GM21381 (cell line): ENCODE data around the gene MOG.
A peak's percentile ranks its signal among the peaks of the same experiment; 100 is the strongest.

ENCODE experiments used
- ATAC-seq: cut with Tn5 transposase; IDR thresholded peaks from one replicate; pipeline ENCODE4 v1.9.1; 2021; ENCODE audit warnings: mild to moderate bottlenecking, moderate library complexity; ENCODE audit not compliant: unreplicated experiment

MOG gene

DNA sequence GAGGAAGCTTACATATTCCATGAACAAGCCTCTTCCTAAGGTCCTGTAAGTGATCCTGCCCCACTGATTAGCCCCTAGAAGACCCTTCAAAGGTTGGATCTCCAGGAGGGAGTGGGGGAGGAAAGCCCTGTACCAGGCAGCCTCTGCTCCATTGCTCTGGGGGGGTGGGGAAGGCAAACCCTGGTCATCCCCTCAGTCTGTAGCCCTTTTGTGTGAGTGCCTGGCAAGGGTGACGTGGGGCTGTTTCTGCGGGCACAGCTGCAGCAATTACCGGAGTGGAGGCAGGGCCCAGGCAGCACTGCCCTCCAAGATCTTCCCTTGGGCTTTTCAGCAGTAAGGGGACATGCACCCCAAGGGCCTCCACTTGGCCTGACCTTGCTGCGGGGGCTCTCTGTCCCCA is at the start of gene MOG:
MOG (plus strand) TSS at position 295 of the 400 bp plus-strand sequence. CDS start 118 bp downstream, outside the sequence.
- no peak for ATAC-seq

DNA sequence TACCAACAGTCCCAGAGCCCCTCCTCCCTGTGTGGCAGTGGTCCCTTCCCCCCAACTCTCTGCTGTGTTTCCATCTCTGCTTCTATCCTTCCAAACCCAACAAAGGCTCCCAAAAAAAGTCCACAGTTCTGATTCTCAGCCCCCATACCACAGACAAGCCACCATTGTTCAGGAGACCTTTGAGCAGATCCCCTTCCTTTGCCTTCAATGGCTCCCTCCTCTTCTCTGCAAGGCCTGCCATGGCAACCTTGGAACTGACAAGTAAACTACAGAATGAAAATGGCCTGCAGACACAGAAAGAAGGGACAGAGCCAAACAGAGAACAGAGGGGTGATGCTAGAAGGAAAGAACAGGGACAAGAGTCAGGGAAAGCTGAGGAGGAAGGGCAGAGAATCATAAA is 48.8 kb upstream of the MOG start:
- no peak for ATAC-seq

DNA sequence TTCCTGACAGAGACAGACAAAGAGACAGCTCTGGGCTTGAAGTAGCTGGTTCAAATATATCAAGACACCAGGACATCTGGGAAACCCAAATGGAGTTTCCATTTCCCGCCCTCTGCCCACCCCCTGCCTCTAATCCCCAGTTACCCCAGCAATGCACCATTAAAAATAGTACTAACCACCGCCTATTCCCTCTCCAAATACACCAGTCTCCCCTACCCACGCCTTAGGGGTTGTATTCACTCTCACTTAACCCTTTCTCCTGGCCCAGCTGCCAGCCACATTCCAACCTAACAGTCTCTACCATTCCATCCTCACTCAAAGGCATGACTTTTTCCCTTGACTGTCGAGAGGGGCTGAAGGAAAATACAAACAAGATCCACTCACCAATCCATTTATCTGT is 46.4 kb upstream of the MOG start:
- ATAC-seq, result no peak

DNA sequence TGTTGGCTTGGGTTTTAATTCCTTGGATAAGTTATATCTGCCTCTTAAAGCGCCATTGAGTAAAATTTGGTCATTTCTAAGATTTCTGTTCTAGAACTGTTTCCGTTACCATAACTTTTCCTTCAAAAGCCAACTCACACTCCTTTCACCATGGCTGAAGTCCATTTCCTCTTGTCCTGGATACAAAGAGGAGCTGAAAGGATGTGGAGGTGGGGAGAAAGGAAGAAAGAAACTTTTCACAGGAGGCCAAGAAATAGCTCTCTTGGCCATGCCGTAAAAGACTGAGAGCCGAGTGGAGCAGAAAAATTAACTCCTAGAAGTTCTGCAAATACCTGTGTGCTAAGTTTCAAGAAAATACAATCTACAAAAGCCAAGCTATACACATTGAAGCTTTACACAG is 45.5 kb upstream of the MOG start:
- ATAC-seq, result no peak

DNA sequence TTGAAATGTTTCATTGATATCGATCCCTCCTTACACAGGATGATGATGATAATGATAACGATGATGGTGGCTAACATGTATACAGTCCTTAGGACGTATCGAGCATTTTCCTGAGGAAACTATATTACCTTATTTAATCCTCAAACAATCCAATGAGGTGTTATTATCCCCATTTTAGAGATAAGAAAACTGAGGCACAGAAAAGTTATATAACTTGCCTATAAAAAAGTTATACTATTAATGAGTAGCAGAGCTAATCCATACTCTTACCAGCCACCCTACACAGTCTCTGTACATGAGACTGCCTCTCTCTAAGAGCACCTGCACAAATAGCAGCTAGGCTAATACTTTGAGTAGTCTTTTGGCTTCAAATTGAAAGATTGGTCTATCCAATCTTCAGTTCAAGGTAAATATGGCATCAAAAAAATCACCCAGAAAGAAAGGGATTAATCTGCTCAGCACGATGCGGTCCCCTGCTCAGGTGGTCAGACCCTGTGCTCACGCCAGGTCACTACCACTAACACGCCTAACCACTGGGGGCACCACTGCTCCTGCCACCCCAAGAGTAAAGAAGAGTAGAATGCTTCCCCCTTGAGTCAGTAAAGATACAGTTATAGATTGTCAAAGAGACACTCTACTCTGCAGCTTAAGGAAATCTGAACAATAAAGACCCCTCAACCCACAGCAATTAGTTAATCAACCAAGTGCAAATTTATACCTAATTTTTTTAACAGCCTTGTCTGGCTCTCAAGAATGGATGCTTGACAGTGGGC is 38.9 kb upstream of the MOG start:
- ATAC-seq, result no peak

DNA sequence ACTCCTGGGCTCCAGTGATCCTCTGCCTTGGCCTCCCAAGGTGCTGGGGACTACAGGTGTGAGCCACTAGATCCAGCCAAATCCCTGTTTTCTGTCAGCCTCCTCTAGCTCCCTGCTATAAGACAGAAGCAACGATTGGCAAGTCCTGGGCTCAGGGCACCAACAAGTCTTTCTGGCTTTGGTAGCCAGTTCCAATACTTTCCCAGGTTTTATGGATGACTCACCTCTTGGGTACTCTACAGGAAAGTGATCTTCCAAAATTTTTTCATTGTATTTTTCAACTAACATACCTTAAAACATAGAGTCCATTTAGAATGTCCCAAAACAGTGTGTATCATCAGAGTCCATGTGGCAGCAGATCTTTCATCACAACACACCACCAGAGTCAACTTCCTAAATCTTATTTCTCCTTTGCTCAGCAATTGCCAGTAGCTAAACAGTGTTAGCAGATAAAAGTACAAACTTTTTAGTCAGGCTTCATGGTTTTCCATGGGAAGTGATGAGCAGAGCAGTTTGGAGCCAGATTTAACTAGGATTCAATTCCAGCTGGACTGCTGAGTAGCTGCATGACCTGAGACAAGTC is 37.2 kb upstream of the MOG start:
- no peak for ATAC-seq

DNA sequence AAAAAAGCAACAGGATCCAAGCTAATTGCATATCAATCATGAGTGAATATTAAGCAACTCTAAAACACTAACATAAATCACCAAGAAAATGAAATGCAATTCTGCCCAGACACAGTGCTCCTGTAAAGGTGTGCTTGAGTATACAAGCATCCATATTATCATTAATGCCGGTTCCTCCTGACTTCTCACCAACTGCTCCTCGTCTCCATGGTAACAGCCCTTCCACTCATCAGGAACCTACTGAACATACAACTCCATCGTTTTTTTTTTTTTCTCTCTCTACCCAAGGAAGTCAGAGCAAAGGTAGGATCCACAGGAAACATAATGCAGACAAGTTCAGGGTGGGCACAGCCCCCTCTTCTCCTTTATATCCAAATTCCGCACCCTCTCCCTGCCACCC is 36.3 kb upstream of the MOG start:
- no peak for ATAC-seq

DNA sequence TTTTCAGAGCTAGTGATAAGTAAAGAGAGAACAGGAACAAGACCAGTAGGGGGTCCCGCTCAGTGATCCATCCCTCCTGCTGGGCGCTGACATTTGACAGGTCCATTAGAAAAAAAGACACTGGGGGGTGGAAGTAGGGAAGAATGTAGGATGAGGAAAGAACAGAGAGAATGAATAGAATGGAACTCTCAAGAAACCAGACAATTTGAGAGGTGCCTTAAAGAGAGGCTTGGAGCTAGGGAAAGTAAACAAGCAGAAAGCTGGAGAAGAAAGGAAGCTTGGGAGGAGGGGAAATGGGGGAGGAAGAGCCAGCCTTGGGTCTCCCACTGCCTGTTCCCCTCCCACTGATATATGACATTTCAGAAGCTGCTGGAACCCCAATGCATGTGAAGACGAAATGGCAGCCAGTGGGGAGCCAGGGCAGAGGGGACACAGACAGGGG is 32.4 kb upstream of the MOG start:
- no peak for ATAC-seq

DNA sequence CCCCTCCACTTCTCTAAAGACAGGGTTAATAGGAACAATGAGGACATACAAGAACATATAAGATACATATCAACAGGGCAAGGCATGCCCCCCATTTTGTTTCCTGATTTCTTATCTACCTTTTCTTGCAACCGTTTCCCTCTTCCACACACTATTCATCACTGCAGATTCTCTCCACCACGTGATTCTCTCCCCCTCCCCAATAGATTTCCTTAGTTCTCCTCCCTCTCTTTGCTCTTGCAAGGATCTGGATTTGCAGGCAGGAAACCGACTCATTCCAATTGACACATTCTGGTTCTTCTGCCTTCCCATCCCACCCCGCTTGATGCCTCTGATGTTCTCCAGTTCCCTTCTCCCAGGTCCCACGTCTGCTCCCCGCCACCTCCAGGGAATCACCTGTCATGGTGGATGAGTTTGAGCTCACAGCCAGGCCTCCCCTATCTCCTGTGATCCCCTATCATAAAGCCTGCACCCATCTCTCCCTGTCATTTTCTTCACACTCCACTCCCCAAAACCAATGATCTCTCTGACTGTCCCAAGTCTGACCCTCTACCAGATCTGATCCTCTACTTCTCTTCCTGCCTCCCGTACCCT is 31.5 kb upstream of the MOG start:
- no peak for ATAC-seq

DNA sequence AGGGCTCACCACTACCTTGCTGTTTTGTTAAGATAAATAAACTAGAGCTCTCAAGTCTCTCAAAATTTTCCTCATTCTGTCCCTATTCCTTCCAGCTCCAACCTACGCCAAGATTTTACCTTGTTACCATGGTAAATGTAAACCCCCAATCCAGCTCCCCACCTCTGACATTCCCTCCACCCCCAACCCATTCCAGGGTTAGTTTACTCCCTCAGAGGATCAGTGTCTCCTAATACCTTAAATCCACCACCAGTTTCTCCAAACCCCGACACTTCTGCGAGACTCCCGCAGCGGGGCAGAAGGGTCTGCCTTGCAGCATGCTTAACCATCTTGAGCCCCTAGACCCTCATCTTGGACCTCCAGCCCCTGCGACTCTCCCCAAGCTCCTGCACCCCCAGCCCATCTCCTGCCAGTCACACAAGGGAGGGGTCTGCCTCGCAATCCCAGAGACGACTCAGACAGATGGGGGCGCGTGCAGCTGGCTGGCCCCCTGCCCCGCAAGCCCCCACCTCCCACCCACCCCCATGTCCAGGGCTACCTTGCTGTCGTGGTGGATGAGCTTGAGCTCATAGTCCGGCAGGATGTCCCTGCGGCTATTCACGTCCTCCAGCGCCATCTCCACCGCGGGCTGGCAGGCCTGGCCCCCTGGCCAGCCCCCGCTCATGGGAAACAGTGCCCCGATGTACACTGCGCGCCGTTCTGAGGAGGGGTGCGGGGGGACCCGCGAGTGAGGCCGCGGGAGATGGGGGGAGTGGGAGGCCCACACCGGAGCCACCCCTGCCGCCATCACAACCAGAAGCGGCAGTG is 29.7 kb upstream of the MOG start:
- no peak for ATAC-seq

DNA sequence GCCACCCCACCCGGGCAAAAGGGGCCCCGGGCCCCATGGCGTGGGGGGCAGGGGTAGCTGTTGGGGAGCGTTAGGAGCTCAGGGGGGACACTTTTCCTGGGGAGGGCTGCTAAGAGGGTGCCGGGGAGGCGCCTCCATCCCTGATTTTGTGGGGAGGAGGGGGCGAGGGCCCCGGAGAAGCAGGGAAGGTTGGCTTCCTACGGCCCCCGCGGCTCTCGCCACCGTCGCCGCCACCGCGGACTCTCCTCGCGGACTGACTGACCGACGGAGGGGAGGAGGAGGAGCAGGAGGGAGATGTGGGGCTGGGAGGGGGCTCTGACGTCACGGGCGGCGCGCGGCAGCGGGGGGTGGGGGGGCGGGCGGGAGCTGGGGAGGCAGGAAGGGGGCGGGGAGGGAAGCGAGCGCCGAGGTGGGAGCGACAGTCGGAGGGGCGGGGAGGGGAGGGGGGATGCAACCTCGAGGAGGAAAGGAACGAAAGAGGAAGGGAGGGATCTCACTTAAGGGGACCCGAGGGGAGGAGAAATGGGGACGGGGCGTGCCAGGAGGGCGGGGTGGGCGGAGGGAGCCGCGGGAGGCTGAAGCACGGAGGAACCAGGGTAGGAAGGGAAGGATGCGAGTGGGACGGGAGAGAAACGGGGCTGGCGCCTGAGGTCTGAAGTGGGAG is 29.0 kb upstream of the MOG start:
- ATAC-seq, result no peak

DNA sequence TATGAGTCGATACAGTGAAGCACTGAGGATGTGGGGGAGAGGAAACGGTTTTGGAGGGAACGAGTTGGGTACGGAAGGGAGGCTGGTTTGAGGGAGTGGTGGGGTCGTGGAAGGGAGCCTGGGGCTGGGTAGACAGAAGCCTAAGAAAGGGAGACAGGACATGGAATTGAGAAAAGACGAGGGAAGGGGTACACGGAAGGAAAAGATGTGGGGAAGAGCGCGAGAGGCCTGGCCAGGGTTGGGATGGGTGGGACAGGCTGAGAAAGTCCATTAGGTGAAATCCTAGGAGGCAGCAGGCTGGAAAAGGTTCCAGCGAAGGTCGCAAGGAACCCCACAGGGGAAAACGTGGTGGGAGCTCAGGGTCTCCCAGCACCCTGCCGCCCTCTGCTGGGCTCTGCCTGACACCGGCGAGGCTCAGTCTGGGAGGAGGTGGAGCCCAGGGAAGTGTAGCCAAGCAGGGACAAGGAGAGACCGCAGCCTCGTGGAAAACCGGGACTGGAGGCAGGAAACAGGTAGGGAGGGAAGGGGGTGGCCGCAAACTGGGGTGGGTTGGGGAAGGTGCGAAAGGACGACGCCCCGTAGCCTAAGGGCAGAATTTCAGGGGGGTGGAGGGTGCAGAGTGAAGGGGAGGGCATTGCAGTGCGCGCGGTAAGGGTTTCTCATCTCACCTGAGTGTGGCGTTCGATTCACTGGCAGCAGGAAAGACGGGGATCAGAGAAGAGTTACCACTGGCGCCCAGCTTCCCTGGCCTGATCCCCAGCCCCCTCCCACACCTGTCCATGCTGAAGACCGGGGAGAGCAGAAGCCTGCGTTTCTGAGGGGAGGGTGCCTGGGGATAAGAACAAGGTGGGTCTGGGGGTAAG is 28.2 kb upstream of the MOG start:
- ATAC-seq, result no peak

DNA sequence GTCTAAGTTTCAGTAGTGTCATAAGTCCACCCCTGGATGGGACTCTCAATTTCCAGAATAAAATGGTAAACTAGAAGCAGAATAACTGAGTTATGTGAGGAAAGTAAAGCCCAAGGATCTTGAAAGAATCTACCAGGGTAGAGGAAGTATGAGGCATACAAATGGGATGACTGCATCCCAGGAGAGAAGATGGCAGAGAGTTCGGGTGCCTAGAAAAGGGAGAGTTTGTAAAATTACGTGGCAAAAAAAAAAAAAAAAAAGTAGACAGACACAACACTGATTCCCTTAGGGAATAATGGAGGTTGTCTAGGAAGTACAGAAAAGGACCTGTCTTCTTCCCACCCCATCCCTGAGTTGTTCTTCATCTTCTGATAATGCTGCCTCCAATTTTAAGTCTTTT is 27.3 kb upstream of the MOG start:
- ATAC-seq, result no peak

DNA sequence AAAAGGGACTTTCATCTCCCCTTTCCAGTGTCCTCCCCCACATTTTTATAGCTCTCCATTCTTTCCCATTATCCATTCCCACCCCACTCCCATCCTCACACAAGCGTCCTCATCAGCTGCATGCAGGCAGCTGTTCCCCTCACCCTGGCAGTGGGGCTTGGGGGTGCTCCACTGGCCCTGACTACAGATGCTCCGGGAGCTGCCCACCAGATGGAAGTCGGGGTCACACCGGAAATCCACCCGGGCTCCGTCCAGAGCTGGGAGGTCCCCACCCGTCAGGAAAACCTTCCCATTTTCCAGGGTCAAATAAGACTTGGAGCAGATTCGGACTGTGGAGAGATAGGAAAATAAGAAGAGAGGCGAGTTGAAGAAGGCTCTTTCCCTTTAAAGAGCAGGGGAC is 26.6 kb upstream of the MOG start:
- ATAC-seq, result no peak

DNA sequence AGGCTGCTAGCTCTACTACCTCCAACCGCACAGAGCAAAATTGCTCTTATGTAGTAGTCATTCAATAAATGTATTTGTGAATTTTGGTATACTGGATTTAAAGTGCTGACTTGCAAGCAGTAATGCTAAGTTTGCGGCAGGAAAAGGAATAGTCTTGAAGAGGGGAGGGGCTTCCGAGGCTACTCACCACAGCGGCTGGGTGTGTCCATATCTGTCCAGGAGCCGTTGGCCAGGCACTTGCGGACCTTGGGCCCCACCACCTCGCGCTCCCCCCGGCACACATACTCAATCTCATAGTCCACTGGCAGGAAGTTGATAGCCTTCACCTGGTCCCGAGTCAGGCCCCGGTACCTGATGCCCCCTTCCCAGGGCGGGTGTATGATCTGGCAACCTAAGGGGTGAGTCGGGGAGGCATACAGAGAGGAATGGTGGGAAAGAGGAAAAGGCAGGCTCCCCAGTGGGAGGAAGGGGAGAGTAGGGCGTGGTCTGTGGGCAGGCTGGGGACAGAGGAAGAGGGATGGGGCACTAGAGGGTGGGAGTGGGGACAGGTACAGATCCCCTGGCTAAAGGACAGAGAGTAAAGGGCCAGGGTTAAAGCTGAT is 25.6 kb upstream of the MOG start:
- no peak for ATAC-seq

DNA sequence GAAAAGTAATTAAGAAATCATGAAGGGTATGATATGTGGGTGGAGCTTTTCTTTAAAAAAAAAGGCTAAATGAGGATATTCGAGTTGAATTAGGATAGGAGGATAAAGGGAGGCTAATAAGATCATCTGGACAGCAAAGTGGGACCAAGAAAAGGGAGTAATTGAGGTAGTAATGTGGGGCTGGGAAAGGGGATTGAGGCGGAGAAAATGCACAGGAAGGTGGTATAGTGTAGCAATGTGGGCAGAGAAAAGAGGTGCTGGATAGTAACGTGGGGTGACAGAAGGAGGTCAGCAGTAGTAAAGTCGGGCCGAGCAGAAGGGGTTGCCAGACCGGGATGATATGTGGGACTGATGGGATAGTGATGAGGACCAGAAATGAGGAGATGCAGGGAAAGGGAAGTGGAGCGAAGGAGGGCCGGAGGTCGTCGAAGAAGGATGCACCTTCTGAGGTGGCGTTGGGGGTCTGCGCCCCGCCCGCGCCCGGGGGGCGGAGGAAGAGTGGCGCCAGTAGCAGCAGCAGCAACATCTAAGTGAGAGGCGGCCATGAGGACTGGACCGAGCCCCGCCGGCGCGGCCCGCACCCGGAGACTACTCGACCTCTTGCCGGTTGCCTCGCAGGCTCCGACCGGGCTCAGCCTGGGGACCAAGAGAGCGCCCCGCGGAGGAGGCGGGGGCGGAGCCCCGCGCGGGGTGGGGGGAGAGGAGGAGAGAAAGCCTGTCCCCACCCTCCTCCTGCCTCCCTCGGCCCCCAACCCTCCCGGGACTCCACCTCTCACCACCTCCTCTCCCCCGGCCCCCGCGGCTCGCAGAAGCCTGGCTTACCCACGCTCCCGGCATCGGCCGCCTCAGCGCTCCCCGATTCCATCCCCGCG is 24.8 kb upstream of the MOG start:
- ATAC-seq, result no peak

DNA sequence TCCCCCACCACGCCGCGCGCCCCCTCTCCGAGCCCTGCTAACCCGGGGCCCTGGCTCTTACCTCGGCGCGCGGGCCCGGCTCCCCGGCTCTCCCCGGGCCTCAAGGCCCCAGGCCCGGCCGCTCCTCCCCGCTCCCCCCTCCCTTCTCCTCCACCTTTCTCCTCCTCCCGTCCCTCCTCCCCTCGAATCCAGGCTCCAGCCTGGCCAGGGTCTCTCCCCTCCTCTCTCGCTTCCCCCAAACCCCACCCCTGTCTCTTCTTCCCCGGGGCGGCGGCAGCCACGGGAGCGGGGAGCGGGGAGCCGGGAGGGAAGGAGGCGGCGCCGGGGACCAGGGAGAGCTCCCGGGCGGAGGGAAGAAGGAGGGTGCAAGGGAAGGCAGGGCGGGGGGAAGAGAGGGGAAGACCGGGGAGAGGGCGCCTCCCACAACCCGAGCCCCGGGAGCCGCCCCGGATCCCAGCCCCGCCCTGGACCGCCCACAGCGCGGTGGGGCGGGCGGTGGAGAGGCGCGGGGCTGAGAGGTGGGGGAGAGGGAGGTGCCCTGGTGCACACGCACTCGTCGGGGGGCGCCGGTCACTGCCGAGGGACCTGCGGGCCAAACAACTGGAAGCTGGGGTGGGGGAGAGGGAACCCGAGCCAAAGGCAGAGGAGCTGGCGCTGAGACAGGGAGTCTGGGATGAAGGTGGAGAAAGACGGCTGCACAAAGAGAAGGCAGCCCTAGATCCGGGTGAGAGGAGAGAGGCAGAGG is 23.9 kb upstream of the MOG start, which contains the start of gene GABBR1:
GABBR1 (minus strand) TSS at position 395 of the 745 bp plus-strand sequence. CDS start 798 bp downstream, outside the sequence.
- peak; percentile 85 for ATAC-seq

DNA sequence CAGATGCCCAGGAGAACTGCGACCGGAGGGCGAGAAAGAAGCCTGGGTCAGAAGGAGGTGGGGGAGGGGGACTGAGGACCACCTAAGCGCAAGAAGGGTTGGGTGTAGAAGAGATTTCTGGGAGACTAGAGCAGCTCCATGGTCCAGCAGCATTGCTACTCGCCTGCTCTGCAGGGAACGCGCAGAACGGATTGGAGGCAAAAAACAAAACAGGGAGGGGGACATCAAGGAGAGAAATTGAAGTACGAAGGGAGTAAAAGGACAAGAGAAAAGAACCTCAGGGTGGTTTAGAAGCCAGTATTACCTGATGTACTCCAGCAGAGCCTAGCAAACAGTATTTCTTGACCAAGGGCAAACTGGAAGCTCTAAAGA is 23.4 kb upstream of the MOG start:
- ATAC-seq, result no peak
